Type B pancreatic cell (in vitro differentiated cells): Measurements from ENCODE around the gene ABCA2. TPM values are rescaled to one million over a fixed set of nuclear protein-coding genes. Genes with fewer than 3 reads are reported as not detected.

Experiments
- DNase-seq: peaks from one replicate; pipeline ENCODE4 v3.0.0; 2021; ENCODE audit warnings: mixed read lengths; ENCODE audit not compliant: unreplicated experiment; ENCODE audit errors: extremely low spot score
- H3K27ac Mint-ChIP-seq: 2 replicates; pipeline ENCODE4 v1.8.0; 2021; ENCODE audit warnings: mild to moderate bottlenecking, mixed read lengths
- H3K27me3 Mint-ChIP-seq: 2 replicates; pipeline ENCODE4 v1.8.0; 2021; ENCODE audit warnings: mixed read lengths
- H3K36me3 Mint-ChIP-seq: 2 replicates; pipeline ENCODE4 v1.8.0; 2021; ENCODE audit warnings: mixed read lengths
- H3K4me1 Mint-ChIP-seq: one replicate; pipeline ENCODE4 v1.8.0; 2021; ENCODE audit warnings: mixed read lengths; ENCODE audit not compliant: unreplicated experiment
- H3K4me3 Mint-ChIP-seq: 2 replicates; pipeline ENCODE4 v1.8.0; 2021; ENCODE audit warnings: mild to moderate bottlenecking, mixed read lengths
- H3K9me3 Mint-ChIP-seq: 2 replicates; pipeline ENCODE4 v1.8.0; 2021; ENCODE audit warnings: mixed read lengths
- total RNA-seq: library from RNA; stranded (reverse); gene quantifications from 2 replicates; pipeline ENCODE4 v1.2.1, GENCODE V29; 2021; ENCODE audit warnings: low replicate concordance
- TF ChIP-seq, protein P1 (sequence below): fragments of 200-600 bp; sonication (generic); conservative IDR thresholded peaks from 2 replicates; pipeline ENCODE4 v1.5.0; 2021; ENCODE audit warnings: antibody characterized with exemption, mild to moderate bottlenecking

The ABCA2 gene
- total RNA-seq, 1 donor from 2014 or later, result 44.7 TPM

DNA sequence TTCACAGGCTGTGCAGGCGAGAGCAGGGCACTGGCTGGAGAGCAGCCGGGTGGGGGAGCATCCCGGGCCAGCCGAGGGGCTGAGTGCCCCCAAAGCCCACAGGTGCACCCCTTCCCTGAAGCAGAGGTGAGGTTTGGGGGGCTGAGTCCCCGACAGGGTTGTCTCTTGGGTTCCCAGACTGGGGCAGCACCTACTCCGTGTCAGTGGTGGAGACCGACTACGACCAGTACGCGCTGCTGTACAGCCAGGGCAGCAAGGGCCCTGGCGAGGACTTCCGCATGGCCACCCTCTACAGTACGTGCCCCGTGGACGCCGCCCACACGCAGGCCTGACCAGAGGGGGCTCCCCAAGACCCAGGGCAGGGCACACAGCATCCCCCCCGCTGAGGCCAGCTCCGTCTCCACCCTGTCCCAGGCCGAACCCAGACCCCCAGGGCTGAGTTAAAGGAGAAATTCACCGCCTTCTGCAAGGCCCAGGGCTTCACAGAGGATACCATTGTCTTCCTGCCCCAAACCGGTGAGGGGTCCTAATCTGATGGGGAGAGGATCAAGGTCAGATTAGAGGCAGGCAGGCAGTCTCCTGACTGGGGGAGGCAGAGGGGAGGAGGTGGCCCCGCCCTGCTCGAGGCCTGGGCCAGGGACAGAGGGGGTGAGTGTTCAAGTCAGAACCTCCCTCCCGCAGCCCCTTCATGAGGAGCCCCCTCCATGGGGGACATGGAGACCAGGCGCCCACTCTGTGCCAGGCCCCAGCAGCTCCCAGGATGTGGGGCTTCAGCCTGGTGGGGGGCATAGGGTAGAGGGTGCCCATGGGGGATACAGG lies 48.1 kb downstream of the ABCA2 start:
- no peak for DNase-seq
- Mint-ChIP-seq H3K27ac (no peak overlapping the region), H3K27me3 (peaks cover 5% of the 10 kb centered on the region), H3K9me3 (no peaks in the 10 kb centered on the region), H3K4me3 (no peak overlapping the region), H3K4me1 (peaks cover 5% of the 10 kb centered on the region), H3K36me3 (no peaks in the 10 kb centered on the region)
- TF ChIP-seq, protein P1, sequence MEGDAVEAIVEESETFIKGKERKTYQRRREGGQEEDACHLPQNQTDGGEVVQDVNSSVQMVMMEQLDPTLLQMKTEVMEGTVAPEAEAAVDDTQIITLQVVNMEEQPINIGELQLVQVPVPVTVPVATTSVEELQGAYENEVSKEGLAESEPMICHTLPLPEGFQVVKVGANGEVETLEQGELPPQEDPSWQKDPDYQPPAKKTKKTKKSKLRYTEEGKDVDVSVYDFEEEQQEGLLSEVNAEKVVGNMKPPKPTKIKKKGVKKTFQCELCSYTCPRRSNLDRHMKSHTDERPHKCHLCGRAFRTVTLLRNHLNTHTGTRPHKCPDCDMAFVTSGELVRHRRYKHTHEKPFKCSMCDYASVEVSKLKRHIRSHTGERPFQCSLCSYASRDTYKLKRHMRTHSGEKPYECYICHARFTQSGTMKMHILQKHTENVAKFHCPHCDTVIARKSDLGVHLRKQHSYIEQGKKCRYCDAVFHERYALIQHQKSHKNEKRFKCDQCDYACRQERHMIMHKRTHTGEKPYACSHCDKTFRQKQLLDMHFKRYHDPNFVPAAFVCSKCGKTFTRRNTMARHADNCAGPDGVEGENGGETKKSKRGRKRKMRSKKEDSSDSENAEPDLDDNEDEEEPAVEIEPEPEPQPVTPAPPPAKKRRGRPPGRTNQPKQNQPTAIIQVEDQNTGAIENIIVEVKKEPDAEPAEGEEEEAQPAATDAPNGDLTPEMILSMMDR, result no peak

DNA sequence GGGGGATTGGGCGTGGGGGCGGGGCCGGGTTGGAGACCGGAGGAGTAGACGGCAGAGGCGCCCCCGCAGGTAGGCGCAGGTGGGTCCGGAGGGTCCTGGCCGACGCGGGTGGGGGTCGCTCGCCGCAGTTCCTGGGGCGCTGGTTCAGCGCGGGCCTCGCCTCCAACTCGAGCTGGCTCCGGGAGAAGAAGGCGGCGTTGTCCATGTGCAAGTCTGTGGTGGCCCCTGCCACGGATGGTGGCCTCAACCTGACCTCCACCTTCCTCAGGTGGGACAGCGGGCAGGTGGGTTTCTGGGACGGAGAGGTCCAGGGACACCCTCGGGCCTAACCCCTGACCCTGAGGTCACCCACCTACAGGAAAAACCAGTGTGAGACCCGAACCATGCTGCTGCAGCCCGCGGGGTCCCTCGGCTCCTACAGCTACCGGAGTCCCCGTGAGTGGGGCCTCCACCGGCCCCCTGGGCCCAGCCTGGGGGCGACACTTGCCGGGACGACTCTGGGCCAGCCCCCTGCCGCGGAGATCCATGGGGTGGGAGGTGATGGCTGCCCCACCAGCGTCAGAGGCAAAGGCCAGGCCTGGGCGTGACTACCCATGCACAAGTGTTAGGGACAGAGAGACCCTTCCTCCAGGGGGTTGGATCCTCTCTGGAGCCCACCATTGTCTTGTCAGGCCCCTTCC lies 49.0 kb downstream of the ABCA2 start:
- TF ChIP-seq, protein P1, result no peak
- H3K4me1 Mint-ChIP-seq, result peaks cover 5% of the 10 kb centered on the region
- H3K9me3 Mint-ChIP-seq, result no peaks in the 10 kb centered on the region
- H3K27me3 Mint-ChIP-seq, result peaks cover 3% of the 10 kb centered on the region
- H3K27ac Mint-ChIP-seq, result no peak overlapping the region
- no peak for DNase-seq
- no peaks in the 10 kb centered on the region for H3K36me3 Mint-ChIP-seq
- H3K4me3 Mint-ChIP-seq, result no peak overlapping the region

DNA sequence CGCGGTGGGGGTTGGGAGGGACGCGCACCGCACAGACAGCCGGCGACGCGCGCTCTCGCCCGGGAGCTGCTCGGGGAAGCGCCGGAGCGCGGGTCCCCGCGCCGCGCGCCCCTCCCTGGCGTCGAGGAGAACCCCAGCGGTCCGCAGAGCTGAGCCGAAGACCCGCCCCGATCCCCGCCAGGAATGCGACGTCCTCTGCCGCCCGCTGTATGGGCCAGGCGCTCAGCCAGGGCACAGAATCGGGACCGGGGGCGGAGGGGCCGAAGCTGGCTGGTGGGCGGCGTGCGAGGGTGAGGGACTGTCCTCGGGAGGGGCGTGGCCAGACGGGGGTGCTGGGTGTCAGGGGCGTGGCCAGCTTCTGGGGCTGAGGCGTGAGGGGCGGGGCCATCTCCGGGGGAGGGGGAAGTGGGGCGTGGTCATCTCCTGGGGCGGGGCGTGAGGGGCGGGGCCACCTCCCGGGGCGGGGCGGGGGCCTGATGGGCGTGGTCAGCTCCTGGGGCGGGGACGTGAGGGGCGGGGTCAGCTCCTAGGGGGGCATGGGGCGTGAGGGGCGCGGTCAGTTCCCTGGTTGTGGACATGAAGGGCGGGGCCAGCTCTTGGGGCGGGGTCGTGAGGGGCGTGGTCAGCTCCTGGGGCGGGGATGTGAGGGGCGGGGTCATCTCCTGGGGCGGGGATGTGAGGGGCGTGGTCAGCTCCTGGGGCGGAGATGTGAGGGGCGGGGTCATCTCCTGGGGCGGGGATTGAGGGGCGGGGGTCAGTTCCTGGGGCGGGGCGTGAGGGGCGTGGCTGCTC lies 49.8 kb downstream of the ABCA2 start:
- no peaks in the 10 kb centered on the region for H3K36me3 Mint-ChIP-seq
- TF ChIP-seq, protein P1, result no peak
- no peak overlapping the region for H3K4me3 Mint-ChIP-seq
- H3K9me3 Mint-ChIP-seq, result no peaks in the 10 kb centered on the region
- H3K27me3 Mint-ChIP-seq, result no peaks in the 10 kb centered on the region
- H3K27ac Mint-ChIP-seq, result no peak overlapping the region
- H3K4me1 Mint-ChIP-seq, result peaks cover 5% of the 10 kb centered on the region
- no peak for DNase-seq

DNA sequence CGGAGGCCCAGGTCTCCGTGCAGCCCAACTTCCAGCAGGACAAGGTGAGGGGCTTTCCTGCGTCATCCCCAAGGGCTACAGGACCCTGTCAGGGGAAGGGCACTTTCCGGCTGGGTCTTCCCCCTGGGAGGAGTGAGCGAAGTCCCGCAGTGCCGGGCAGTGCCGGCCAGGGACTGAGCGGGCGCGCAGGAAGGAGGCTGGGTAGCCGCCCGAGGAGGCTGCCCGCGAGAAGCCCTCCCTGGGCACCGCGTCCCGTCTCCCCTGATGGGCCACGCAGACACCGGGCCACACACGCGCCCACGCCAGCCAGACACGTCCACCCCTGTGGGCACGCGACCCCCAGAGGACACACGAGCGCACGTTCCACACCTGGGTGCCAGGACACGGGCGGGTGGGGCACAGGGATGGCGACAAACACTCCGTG lies 50.4 kb downstream of the ABCA2 start:
- Mint-ChIP-seq H3K36me3 (no peaks in the 10 kb centered on the region), H3K4me3 (peak overlapping the region; percentile 34), H3K27ac (no peak overlapping the region), H3K27me3 (no peaks in the 10 kb centered on the region), H3K9me3 (no peaks in the 10 kb centered on the region), H3K4me1 (peaks cover 5% of the 10 kb centered on the region)
- TF ChIP-seq, protein P1, result no peak
- no peak for DNase-seq

DNA sequence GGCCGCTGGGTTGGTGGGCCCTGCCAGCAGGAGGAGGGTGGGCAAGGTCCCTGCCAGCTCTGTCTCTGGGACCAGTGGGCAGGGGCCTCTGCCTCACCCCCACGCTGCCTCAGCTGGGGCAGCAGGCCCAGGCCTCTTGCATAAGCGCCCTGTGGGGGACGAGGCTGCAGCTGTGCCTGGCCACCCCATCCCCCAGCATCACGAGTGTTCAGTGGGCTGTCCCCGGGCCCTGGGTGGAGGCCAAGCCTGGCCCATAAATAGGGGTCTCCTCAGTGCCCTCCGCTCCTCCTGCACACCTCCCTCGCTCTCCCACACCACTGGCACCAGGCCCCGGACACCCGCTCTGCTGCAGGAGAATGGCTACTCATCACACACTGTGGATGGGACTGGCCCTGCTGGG lies 50.8 kb downstream of the ABCA2 start, which contains the start of gene PTGDS:
Gene PTGDS, plus strand, starts transcription at position 282 of the 400 bp plus-strand sequence. Its CDS starts 75 bp downstream, at position 357.
- peaks cover 5% of the 10 kb centered on the region for H3K4me1 Mint-ChIP-seq
- TF ChIP-seq, protein P1, result no peak
- H3K4me3 Mint-ChIP-seq, result peak within 1 kb of the TSS; percentile 34
- H3K9me3 Mint-ChIP-seq, result no peaks in the 10 kb centered on the region
- H3K27me3 Mint-ChIP-seq, result no peaks in the 10 kb centered on the region
- DNase-seq, result no peak
- no peaks in the 10 kb centered on the region for H3K36me3 Mint-ChIP-seq
- no peak within 1 kb of the TSS for H3K27ac Mint-ChIP-seq
